Testis (tissue), 3 donors: ENCODE results near the gene SLC1A3. TPM values are rescaled to one million over a fixed set of nuclear protein-coding genes. Genes with fewer than 3 reads are reported as not detected.
A peak's percentile ranks its signal among the peaks of the same experiment; 100 is the strongest.

Source experiments
- DNase-seq: peaks from one replicate; pipeline ENCODE4 v3.0.0-alpha.2; 2019
- H3K27ac ChIP-seq, 2 donors: fragments of 200-600 bp; sonication (generic); one replicate each; pipeline ENCODE4 v1.5.1; 2019
- H3K27me3 ChIP-seq: fragments of 200-600 bp; sonication (generic); one replicate; pipeline ENCODE4 v1.5.1; 2019
- H3K36me3 ChIP-seq: fragments of 200-600 bp; sonication (generic); one replicate; pipeline ENCODE4 v1.5.1; 2017; ENCODE audit warnings: low read depth; ENCODE audit errors: missing control alignments
- H3K4me1 ChIP-seq: fragments of 200-600 bp; sonication (generic); one replicate; pipeline ENCODE4 v1.5.1; 2019
- H3K4me3 ChIP-seq, 2 donors: fragments of 200-600 bp; sonication (generic); one replicate each; pipeline ENCODE4 v1.5.1; 2017 to 2019
- H3K9me3 ChIP-seq: fragments of 200-600 bp; sonication (generic); one replicate; pipeline ENCODE4 v1.5.1; 2017
- CTCF ChIP-seq, 3 experiments: fragments of 450-650 bp in 2 of 3; fragments of 200-600 bp in 1 of 3; sonication (generic) in 1 of 3; IDR thresholded peaks; one replicate each; pipeline ENCODE4 v1.5.1; 2016 to 2019; ENCODE audit warnings: antibody characterized with exemption in 3 of 3, mild to moderate bottlenecking in 2 of 3, moderate library complexity in 1 of 3
- POLR2A ChIP-seq: fragments of 450-650 bp; IDR thresholded peaks from one replicate; pipeline ENCODE4 v1.6.1; 2017; ENCODE audit warnings: antibody characterized with exemption, mild to moderate bottlenecking, moderate library complexity
- WGBS, 2 donors: methylation state at CpG; one replicate each; pipeline ENCODE4 v1.1.5; 2018; 5-methylcytosine and 5-hydroxymethylcytosine counted together
- intact Hi-C: fragments of 100-400 bp; cut with DNase I; formaldehyde crosslinking; loops from one replicate; pipeline ENCODE4 v1.15.1; 2023; ENCODE audit warnings: low total_unique reads
- polyA plus RNA-seq: library from polyadenylated mRNA; stranded (reverse); fragments of 350-450 nt; fragmentation: Illumina TruSeq; extraction: RNeasy Lipid Tissue Mini Kit (QIAGEN cat#74804); gene quantifications from one replicate; pipeline ENCODE4 v1.2.3, GENCODE V29; 2014; ENCODE audit warnings: low read depth, low replicate concordance; ENCODE audit not compliant: insufficient read depth
- total RNA-seq, 2 donors: library from RNA; depleted of rRNA; stranded (reverse); fragments of >200 nt; gene quantifications; one replicate each; pipeline ENCODE4 v1.2.3, GENCODE V29; 2016

The SLC1A3 gene
- total and polyA plus RNA-seq, 3 donors from 2014 or later = 3.6 to 10.8 (median 6.6) TPM

DNA sequence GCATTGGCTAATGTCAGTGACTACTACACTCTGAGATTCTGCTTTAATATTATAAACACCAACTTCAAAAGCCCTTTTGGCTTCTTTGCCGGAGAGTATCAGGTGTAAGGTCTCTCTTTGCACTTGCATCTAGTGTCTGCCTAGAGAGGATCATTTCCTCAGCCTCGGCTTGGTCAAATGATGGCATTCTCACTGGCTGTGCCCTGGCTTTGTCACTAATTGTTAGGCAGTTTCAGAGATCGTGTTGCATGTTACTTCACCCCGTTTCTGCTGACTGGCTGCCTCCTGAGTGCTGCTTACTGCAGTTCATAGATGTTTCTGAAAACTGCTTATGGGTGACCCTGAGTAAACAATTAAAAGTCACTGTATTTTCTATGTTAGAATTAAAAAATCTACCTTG is 48.8 kb downstream of the SLC1A3 start:
- no peaks in the 10 kb centered on the region for H3K9me3 ChIP-seq

GRCh38 chr5:36656556-36656955 is 50.1 kb downstream of the SLC1A3 start:
- WGBS, 2 donors = 83 to 100% methylated on average over 1 of the region's 1 CpG
- DNase-seq = no peak
- no peaks in the 10 kb centered on the region for H3K36me3 ChIP-seq
- H3K9me3 ChIP-seq = no peaks in the 10 kb centered on the region
- no peak overlapping the region for H3K27ac ChIP-seq
- no peak overlapping the region for H3K4me3 ChIP-seq
- H3K27me3 ChIP-seq = no peaks in the 10 kb centered on the region
- TF ChIP-seq CTCF (IDR thresholded peaks at IDR 0.05) (no peak), POLR2A (no peak)
- H3K4me1 ChIP-seq = peaks cover 4% of the 10 kb centered on the region
- intact Hi-C loops = no loop called here

More for the DNA sequence above, 48.8 kb downstream of the SLC1A3 start:
- Histone ChIP-seq H3K27me3 (no peaks in the 10 kb centered on the region), H3K4me1 (no peaks in the 10 kb centered on the region), H3K27ac (no peak overlapping the region), H3K36me3 (no peaks in the 10 kb centered on the region), H3K4me3 (no peak overlapping the region)
- DNase-seq = peak; percentile 17
- intact Hi-C loops = no loop called here
- TF ChIP-seq CTCF (IDR thresholded peaks at IDR 0.05) (no peak), POLR2A (no peak)
- WGBS, 2 donors = 57 to 64% methylated on average over 4 of the region's 4 CpGs

- H3K27ac ChIP-seq = no peak overlapping the region
- no peaks in the 10 kb centered on the region for H3K27me3 ChIP-seq
- H3K36me3 ChIP-seq = no peaks in the 10 kb centered on the region
- peak; percentile 61 for DNase-seq
- H3K9me3 ChIP-seq = no peaks in the 10 kb centered on the region
- peaks cover 4% of the 10 kb centered on the region for H3K4me1 ChIP-seq
- TF ChIP-seq POLR2A = no peak
- WGBS, 2 donors = 63 to 65% methylated on average over 5 of the region's 5 CpGs
- H3K4me3 ChIP-seq = no peak overlapping the region
- intact Hi-C loops = no loop called here
Observed at GRCh38 chr5:36657563-36657995, 51.2 kb downstream of the SLC1A3 start.

DNA sequence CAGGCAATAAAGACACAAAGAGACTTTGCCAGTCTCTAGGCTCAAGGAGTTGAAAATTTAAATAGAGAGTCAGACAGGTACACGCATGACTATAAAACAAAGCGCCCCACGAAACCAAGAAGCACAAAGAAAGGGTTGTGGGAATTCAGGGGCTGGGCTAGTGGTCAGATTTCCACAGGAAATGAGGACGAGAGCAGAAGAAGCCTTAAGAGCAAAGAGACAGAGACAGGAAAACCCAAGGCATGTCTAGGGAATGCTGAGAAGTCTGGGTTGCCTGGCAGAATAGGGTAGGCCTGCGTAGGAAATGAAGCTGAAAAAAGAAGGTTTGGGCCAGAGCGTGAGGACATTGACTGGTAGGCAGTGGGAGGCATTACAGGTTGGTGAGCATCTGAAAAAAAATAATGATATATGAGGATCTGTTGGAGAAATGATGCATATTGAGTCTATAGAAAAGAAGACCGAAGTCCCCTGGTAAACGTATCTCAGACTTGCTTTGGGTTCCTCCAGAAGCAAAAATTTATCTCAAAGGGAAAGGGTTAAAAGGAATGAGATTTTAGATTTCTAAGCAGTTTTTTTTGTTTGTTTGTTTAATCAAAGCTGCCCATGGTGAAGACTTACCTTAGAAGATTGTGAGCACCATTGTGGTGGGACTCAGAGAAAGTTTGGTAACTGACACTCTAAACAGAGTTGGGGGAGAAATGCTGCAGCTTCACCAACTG is 51.8 kb downstream of the SLC1A3 start:
- H3K36me3 ChIP-seq = no peaks in the 10 kb centered on the region
- no peaks in the 10 kb centered on the region for H3K9me3 ChIP-seq
- no peak for DNase-seq
- WGBS, 2 donors = 86 to 89% methylated on average over 8 of the region's 8 CpGs
- no peak overlapping the region for H3K4me3 ChIP-seq
- peaks cover 4% of the 10 kb centered on the region for H3K4me1 ChIP-seq
- peak overlapping the region in 1 of 2 donors; percentile 16 for H3K27ac ChIP-seq
- H3K27me3 ChIP-seq = no peaks in the 10 kb centered on the region
- intact Hi-C loops = no loop called here
- no peak for TF ChIP-seq POLR2A

- no peak overlapping the region for H3K4me3 ChIP-seq
- no peaks in the 10 kb centered on the region for H3K36me3 ChIP-seq
- no peak for TF ChIP-seq POLR2A
- no peak for TF ChIP-seq CTCF (IDR thresholded peaks at IDR 0.05)
- no peak for DNase-seq
- no peaks in the 10 kb centered on the region for H3K27me3 ChIP-seq
- H3K27ac ChIP-seq = no peak overlapping the region
- peaks cover 4% of the 10 kb centered on the region for H3K4me1 ChIP-seq
- intact Hi-C loops = no loop called here
- 82 to 84% methylated on average over 4 of the region's 4 CpGs for WGBS, 2 donors
- H3K9me3 ChIP-seq = no peaks in the 10 kb centered on the region
Observed at GRCh38 chr5:36659411-36659810, 53.0 kb downstream of the SLC1A3 start.
